Left ventricle myocardium inferior (tissue), 1 donor: ENCODE results near the gene EML6. TPM values are rescaled to one million over a fixed set of nuclear protein-coding genes. Genes with fewer than 3 reads are reported as not detected.

Source experiments
- DNase-seq: peaks from one replicate; pipeline ENCODE4 v3.0.0-alpha.2; 2020
- H3K27ac ChIP-seq: fragments of 200-600 bp; replicated peaks from 2 replicates; pipeline ENCODE4 v1.8.0; 2021
- H3K27me3 ChIP-seq: fragments of 200-600 bp; 2 replicates; pipeline ENCODE4 v1.8.0; 2021; ENCODE audit warnings: low read depth
- H3K36me3 ChIP-seq: fragments of 200-600 bp; 2 replicates; pipeline ENCODE4 v1.8.0; 2021
- H3K4me1 ChIP-seq: fragments of 200-600 bp; 2 replicates; pipeline ENCODE4 v1.8.0; 2021
- H3K4me3 ChIP-seq: fragments of 200-600 bp; 2 replicates; pipeline ENCODE4 v1.8.0; 2021; ENCODE audit warnings: mild to moderate bottlenecking, moderate library complexity
- H3K9me3 ChIP-seq: fragments of 200-600 bp; replicated peaks from 2 replicates; pipeline ENCODE4 v1.8.0; 2021
- intact Hi-C: fragments of 100-400 bp; cut with micrococcal nuclease; formaldehyde crosslinking; loops from one replicate; pipeline ENCODE4 v1.11.0; 2022
- total RNA-seq: library from RNA; stranded (reverse); fragmentation: NEBNext Ultra II Directional; extraction: Animal tissue kit (Norgen Biotek cat#: 25700); gene quantifications from one replicate; pipeline ENCODE4 v1.2.1, GENCODE V29; 2021
- TF ChIP-seq, protein P1 (sequence below): fragments of 200-600 bp; IDR thresholded peaks from 2 replicates; pipeline ENCODE4 v1.8.0; 2021; ENCODE audit warnings: antibody characterized with exemption, mild to moderate bottlenecking, borderline replicate concordance
- donor health status: DM: no; HTN: yes; CAD: no; lungs with severe emphysema.

The EML6 gene
- total RNA-seq, 1 donor from 2014 or later = 0.77 TPM

DNA sequence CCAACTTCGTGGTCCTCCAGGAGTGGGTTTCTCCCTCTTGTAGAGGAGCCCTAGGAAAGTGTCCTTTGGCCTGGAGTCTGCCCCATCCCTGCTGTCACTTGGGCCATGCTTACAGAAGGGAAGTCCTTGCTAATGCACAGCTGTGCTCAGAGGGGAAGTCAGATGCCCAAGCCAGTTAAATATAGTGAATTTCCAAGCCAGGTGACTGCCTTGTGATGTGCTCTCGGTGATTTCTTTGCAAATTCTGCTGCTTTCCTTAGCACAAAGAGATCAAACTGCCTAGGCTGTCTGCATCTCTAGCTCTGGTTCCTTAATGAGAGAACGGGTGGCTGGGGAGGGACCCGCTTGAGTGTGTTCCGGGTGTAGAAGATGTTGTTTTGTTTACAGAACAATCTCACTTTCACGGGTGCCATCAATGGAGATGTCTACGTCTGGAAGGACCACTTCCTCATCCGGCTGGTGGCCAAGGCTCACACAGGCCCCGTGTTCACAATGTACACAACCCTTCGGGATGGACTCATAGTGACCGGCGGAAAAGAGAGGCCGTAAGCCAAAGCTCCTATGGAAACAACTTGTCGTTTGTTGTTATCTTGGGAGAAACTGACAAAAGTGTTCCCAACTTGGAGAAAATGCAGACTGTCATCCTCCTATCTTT, 235.4 kb downstream of the EML6 start:
- H3K27me3 ChIP-seq = peaks cover 93% of the 10 kb centered on the region
- intact Hi-C loops = no loop called here
- H3K4me3 ChIP-seq = no peak overlapping the region
- no peak for DNase-seq
- no peak overlapping the region for H3K27ac ChIP-seq
- H3K4me1 ChIP-seq = no peaks in the 10 kb centered on the region
- no peaks in the 10 kb centered on the region for H3K36me3 ChIP-seq
- TF ChIP-seq, protein P1, sequence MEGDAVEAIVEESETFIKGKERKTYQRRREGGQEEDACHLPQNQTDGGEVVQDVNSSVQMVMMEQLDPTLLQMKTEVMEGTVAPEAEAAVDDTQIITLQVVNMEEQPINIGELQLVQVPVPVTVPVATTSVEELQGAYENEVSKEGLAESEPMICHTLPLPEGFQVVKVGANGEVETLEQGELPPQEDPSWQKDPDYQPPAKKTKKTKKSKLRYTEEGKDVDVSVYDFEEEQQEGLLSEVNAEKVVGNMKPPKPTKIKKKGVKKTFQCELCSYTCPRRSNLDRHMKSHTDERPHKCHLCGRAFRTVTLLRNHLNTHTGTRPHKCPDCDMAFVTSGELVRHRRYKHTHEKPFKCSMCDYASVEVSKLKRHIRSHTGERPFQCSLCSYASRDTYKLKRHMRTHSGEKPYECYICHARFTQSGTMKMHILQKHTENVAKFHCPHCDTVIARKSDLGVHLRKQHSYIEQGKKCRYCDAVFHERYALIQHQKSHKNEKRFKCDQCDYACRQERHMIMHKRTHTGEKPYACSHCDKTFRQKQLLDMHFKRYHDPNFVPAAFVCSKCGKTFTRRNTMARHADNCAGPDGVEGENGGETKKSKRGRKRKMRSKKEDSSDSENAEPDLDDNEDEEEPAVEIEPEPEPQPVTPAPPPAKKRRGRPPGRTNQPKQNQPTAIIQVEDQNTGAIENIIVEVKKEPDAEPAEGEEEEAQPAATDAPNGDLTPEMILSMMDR = no peak
- H3K9me3 ChIP-seq = no peaks in the 10 kb centered on the region

GRCh38 chr2:54960164-54960563, 236.7 kb downstream of the EML6 start:
- no peak for DNase-seq
- intact Hi-C loops = no loop called here
- Histone ChIP-seq H3K4me1 (peaks cover 4% of the 10 kb centered on the region), H3K27ac (no peak overlapping the region), H3K9me3 (no peaks in the 10 kb centered on the region), H3K27me3 (peaks cover 94% of the 10 kb centered on the region), H3K36me3 (no peaks in the 10 kb centered on the region), H3K4me3 (no peak overlapping the region)
- TF ChIP-seq, protein P1 = no peak

DNA sequence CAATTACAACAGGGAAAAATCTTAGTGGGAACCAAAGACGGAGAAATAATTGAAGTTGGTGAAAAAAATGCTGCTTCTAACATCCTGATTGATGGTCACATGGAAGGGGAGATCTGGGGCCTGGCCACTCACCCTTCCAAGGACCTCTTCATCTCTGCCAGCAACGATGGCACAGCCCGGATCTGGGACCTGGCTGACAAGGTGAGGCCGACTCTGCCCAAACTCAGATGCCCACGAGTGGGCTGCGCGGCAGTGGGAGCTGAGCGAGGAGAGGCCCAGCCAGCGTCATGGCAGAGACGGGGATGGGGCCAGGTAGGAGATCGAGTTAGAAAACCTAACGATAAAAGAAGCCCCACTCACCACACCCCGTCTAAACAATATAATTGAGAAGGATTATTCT, 239.0 kb downstream of the EML6 start:
- Histone ChIP-seq H3K4me1 (peaks cover 21% of the 10 kb centered on the region), H3K9me3 (no peaks in the 10 kb centered on the region)
- intact Hi-C loops = no loop called here

DNA sequence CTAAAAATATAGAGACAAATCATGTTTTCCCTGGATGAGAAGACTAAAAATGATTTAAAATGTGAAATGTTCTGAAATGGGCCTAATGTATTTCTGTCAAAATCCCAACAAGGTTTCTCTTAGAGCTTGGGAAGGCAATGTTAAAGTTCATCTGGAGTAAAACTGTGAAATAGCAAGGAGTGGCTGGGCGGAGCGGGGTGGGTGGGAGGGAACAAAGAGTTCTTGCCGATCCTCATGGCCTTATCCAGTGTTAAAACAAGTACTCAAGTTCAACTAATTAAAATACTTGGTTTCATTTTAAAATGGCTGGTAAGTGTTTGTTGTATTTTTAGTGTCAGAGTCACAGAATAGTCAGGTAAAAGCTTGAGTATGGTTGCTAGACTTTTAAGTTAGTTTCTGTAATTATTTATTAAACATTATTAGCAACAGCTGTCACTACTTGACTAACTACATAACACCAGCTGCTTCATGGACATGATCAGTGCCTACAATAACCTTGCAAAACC, 239.5 kb downstream of the EML6 start:
- peaks cover 25% of the 10 kb centered on the region for H3K4me1 ChIP-seq
- no peak overlapping the region for H3K4me3 ChIP-seq
- H3K36me3 ChIP-seq = no peaks in the 10 kb centered on the region
- H3K27me3 ChIP-seq = peaks cover 100% of the 10 kb centered on the region
- no peak for DNase-seq
- TF ChIP-seq, protein P1 = no peak
- no peak overlapping the region for H3K27ac ChIP-seq
- H3K9me3 ChIP-seq = no peaks in the 10 kb centered on the region
- intact Hi-C loops = no loop called here

More for the DNA sequence above, 239.0 kb downstream of the EML6 start:
- no peaks in the 10 kb centered on the region for H3K36me3 ChIP-seq
- H3K4me3 ChIP-seq = no peak overlapping the region
- TF ChIP-seq, protein P1 = no peak
- peaks cover 100% of the 10 kb centered on the region for H3K27me3 ChIP-seq
- H3K27ac ChIP-seq = no peak overlapping the region
- no peak for DNase-seq

- DNase-seq = no peak
- TF ChIP-seq, protein P1 = no peak
- no peak overlapping the region for H3K27ac ChIP-seq
- H3K4me3 ChIP-seq = no peak overlapping the region
- intact Hi-C loops = no loop called here
- peaks cover 100% of the 10 kb centered on the region for H3K27me3 ChIP-seq
- H3K36me3 ChIP-seq = no peaks in the 10 kb centered on the region
- no peaks in the 10 kb centered on the region for H3K9me3 ChIP-seq
- H3K4me1 ChIP-seq = peaks cover 30% of the 10 kb centered on the region
Observed at GRCh38 chr2:54963476-54963875, 240.0 kb downstream of the EML6 start.
